Prostate gland (tissue), 2 donors: ENCODE measurements around the gene UCP2.

ENCODE experiments used
- POLR2A ChIP-seq: fragments of 450-650 bp; IDR thresholded peaks from one replicate; pipeline ENCODE4 v1.6.1; 2016; ENCODE audit warnings: antibody characterized with exemption, mild to moderate bottlenecking
- TF ChIP-seq, protein P1 (sequence below), 4 experiments: fragments of 200-600 bp in 2 of 4; fragments of 450-650 bp in 2 of 4; sonication (generic) in 2 of 4; IDR thresholded peaks; 1 replicate in 3 of 4; 2 replicates in 1 of 4; pipeline ENCODE4 v1.5.1; 2016 to 2019; ENCODE audit warnings: antibody characterized with exemption in 4 of 4, mild to moderate bottlenecking in 2 of 4, moderate library complexity in 2 of 4

DNA sequence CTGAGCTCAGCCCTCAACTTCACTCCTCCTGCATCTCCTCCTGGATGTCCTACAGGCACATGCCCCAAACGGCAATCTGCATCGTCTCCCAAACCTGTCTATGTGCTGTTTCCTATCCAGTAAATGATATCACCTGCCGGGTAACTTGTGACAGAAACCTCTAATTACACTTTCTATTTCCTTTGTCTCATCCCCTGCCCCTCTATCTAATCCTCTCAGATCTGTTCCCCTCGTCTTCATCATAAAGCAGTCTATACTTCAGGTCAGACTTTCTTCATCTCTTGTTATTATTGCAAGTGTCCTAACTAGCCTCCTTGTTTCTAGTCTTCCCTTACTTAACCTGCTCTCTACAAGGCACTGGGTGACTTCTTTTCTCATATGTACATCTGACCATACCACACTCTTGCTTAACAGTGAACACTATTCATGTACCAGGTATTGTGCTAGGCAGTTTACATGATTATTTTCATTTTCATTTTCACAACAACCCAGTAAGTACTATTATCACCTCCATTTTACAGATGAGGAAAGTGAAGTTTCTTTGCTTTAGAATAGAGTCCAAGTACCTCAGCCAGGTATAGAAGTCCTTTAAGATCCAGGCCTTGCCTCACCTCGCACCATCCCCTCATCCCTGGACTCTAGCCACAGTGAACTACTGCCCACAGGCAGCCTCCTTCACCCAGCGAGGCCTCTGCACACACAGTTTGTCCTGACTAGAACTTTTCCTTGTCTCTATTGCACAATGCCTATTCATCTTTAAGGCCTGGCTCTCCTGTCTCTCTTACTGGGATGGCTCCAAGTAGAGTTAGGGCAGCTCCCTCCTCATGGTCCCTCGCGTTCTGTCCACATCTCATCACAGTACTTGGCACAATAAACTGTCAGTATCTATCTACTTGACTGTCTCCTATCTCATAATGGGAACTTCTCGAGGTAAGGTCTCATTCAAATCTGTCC lies 48.4 kb upstream of the UCP2 start:
- no peak for TF ChIP-seq POLR2A
- TF ChIP-seq, protein P1, sequence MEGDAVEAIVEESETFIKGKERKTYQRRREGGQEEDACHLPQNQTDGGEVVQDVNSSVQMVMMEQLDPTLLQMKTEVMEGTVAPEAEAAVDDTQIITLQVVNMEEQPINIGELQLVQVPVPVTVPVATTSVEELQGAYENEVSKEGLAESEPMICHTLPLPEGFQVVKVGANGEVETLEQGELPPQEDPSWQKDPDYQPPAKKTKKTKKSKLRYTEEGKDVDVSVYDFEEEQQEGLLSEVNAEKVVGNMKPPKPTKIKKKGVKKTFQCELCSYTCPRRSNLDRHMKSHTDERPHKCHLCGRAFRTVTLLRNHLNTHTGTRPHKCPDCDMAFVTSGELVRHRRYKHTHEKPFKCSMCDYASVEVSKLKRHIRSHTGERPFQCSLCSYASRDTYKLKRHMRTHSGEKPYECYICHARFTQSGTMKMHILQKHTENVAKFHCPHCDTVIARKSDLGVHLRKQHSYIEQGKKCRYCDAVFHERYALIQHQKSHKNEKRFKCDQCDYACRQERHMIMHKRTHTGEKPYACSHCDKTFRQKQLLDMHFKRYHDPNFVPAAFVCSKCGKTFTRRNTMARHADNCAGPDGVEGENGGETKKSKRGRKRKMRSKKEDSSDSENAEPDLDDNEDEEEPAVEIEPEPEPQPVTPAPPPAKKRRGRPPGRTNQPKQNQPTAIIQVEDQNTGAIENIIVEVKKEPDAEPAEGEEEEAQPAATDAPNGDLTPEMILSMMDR (IDR thresholded peaks at IDR 0.05) = no peak
